Lung (tissue), 12 donors: ENCODE data around the gene CACNA1C. TPM values are rescaled to one million over a fixed set of nuclear protein-coding genes. Genes with fewer than 3 reads are reported as not detected.

Experiments used
- ATAC-seq: fragments of 200-7000 bp; cut with Tn5 transposase; one replicate; pipeline ENCODE4 v1.9.1; 2020; ENCODE audit warnings: moderate number of reproducible peaks; ENCODE audit not compliant: insufficient read depth, low FRiP score
- DNase-seq, 3 donors: peaks; one replicate each; pipeline ENCODE4 v3.0.0-alpha.2; 2013 to 2017
- H3K27ac ChIP-seq, 2 donors: one replicate each; pipeline ENCODE4 v1.5.1; 2013; ENCODE audit warnings: mild to moderate bottlenecking in 2 of 2, moderate library complexity in 2 of 2, control low read depth in 1 of 2, inconsistent platforms in 1 of 2, low read depth in 1 of 2, low read length in 1 of 2
- H3K27me3 ChIP-seq, 3 donors: one replicate each; pipeline ENCODE4 v1.5.1; 2013; ENCODE audit warnings: low read length in 2 of 3; ENCODE audit not compliant: control insufficient read depth in 3 of 3, insufficient read depth in 3 of 3
- H3K36me3 ChIP-seq, 4 donors: one replicate each; pipeline ENCODE4 v1.5.1; 2013; ENCODE audit warnings: low read length in 4 of 4, mild to moderate bottlenecking in 1 of 4, moderate library complexity in 1 of 4; ENCODE audit not compliant: control insufficient read depth in 4 of 4, insufficient read depth in 4 of 4
- H3K4me1 ChIP-seq, 5 donors: one replicate each; pipeline ENCODE4 v1.5.1; 2013; ENCODE audit warnings: low read length in 5 of 5, mild to moderate bottlenecking in 2 of 5, moderate library complexity in 1 of 5; ENCODE audit not compliant: control insufficient read depth in 5 of 5, insufficient read depth in 5 of 5
- H3K4me3 ChIP-seq: one replicate; pipeline ENCODE4 v1.5.1; 2013; ENCODE audit warnings: mild to moderate bottlenecking, control low read depth, moderate library complexity
- H3K9ac ChIP-seq, 2 donors: one replicate each; pipeline ENCODE4 v1.5.1; 2013; ENCODE audit warnings: low read length in 2 of 2, control low read depth in 1 of 2; ENCODE audit not compliant: insufficient read depth in 1 of 2
- H3K9me3 ChIP-seq, 4 donors: one replicate each; pipeline ENCODE4 v1.5.1; 2013; ENCODE audit warnings: low read length in 3 of 4, mild to moderate bottlenecking in 1 of 4, moderate library complexity in 1 of 4; ENCODE audit not compliant: control insufficient read depth in 4 of 4, insufficient read depth in 3 of 4
- CTCF ChIP-seq: IDR thresholded peaks from 2 replicates; pipeline ENCODE4 v1.5.1; 2012; ENCODE audit warnings: mild to moderate bottlenecking; ENCODE audit errors: control extremely low read depth, extremely low read depth
- WGBS, 2 donors: extraction: QIAGEN DNeasy Blood & Tissue Kit; methylation state at CpG; one replicate each; pipeline ENCODE4 v1.1.7; 2013; 5-methylcytosine and 5-hydroxymethylcytosine counted together
- polyA plus RNA-seq, 2 donors: library from polyadenylated mRNA; stranded (reverse); fragments of 200-250 nt; gene quantifications; one replicate each; pipeline ENCODE4 v1.2.1, GENCODE V29; 2013
- total RNA-seq, 2 donors: library from RNA; depleted of rRNA in 1 of 2; stranded (reverse); fragments of >200 nt in 1 of 2; gene quantifications; one replicate each; pipeline ENCODE4 v1.2.1, GENCODE V29; 2014 to 2021
- donor health status: control.
- donor health status: control.
- donor health status: Bipolar disorder and iron deficiency.
- donor health status: healthy.
- donor health status: DM: yes; HTN: yes; CAD: no.

The CACNA1C gene
- total and polyA plus RNA-seq, 4 donors: 3.2 to 17.5 (median 7.5) TPM

- peaks cover 2 to 24% (median 5%) of the 10 kb centered on the region in 5 donors for H3K4me1 ChIP-seq
These were observed 334.5 kb downstream of the CACNA1C start for GRCh38 chr12:2387103-2387834.

DNA sequence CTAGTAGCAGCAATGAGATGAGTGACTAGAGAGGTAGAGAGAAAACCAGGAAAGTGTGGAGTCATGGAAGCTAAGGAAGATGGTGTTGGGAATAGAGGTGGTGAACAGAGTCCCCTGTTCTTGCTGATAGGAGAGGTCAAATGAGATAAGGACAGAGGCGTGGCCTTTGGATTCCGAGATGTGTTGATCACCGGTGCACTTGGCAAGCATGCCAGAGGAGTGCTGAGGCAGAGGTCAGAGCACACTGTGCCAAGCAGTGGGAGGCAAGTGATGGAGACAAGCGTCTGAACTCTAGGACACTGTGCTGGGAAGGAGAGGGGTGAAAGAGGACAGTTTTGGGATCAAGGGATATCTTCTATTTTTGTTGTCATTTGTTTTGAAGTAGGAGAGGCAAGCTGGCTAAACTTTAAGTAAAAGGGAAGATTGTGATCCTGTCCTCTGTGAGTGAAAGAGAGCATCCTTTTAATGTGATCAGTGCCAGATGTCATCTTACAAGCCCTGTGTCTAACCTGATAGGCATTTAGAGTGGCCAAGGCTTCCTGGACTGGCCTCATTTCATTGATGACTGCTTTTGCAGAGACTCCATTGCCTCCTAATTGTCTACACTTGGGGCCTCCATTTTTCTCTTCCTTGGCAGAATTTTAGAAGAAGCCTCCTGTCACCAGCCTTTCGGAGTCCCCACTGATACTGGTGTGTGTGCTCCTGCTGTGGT lies 336.4 kb downstream of the CACNA1C start:
- peak overlapping the region in 1 of 2 donors; percentile 43 for H3K27ac ChIP-seq
- peaks cover 0 to 12% (median 7%) of the 10 kb centered on the region in 5 donors for H3K4me1 ChIP-seq
- no peak overlapping the region for H3K4me3 ChIP-seq
- no peak for TF ChIP-seq CTCF
- H3K27me3 ChIP-seq: no peaks in the 10 kb centered on the region
- H3K9ac ChIP-seq: no peak overlapping the region
- 81 to 93% methylated on average over 5 of the region's 5 CpGs for WGBS, 2 donors
- ATAC-seq (no peak), DNase-seq (peak in 1 of 3 donors; percentile 4)
- no peaks in the 10 kb centered on the region for H3K36me3 ChIP-seq
- no peaks in the 10 kb centered on the region for H3K9me3 ChIP-seq

More at GRCh38 chr12:2387103-2387834, 334.5 kb downstream of the CACNA1C start:
- DNase-seq (no peak), ATAC-seq (no peak)
- Histone ChIP-seq H3K9ac (no peak overlapping the region), H3K9me3 (no peaks in the 10 kb centered on the region), H3K4me3 (no peak overlapping the region), H3K27me3 (no peaks in the 10 kb centered on the region), H3K36me3 (no peaks in the 10 kb centered on the region), H3K27ac (no peak overlapping the region)
- TF ChIP-seq CTCF: no peak
- 85 to 87% methylated on average over 12 of the region's 12 CpGs for WGBS, 2 donors

GRCh38 chr12:2390133-2390532 lies 337.3 kb downstream of the CACNA1C start:
- TF ChIP-seq CTCF: no peak
- Histone ChIP-seq H3K36me3 (no peaks in the 10 kb centered on the region), H3K9me3 (no peaks in the 10 kb centered on the region), H3K9ac (no peak overlapping the region), H3K27me3 (no peaks in the 10 kb centered on the region), H3K4me3 (no peak overlapping the region), H3K27ac (peak overlapping the region in 1 of 2 donors; percentile 30), H3K4me1 (peaks cover 0 to 11% (median 7%) of the 10 kb centered on the region in 5 donors)
- ATAC-seq (no peak), DNase-seq (peak in 1 of 3 donors; percentile 7)
- WGBS, 2 donors: 59 to 87% methylated on average over 4 of the region's 4 CpGs
